HepG2 (cell line): Measurements from ENCODE around the gene KCNQ1OT1. TPM values are rescaled to one million over a fixed set of nuclear protein-coding genes. Genes with fewer than 3 reads are reported as not detected.

Source experiments
- ATAD3A ChIP-seq: sonication (generic); formaldehyde crosslinking; IDR thresholded peaks from 2 replicates; pipeline ENCODE4 v1.4.0; 2020; ENCODE audit warnings: missing genetic modification reagents
- HMGXB3 ChIP-seq: sonication (generic); formaldehyde crosslinking; IDR thresholded peaks from 2 replicates; pipeline ENCODE4 v1.4.0; 2020; ENCODE audit warnings: missing genetic modification reagents, borderline replicate concordance
- SIN3B ChIP-seq: fragments of 150-350 bp; IDR thresholded peaks from 2 replicates; pipeline ENCODE4 v1.6.1; 2014; ENCODE audit warnings: low read length
- SP1 ChIP-seq, 2 experiments: fragments of 450-650 bp in 1 of 2; sonication (generic) in 1 of 2; formaldehyde crosslinking in 1 of 2; IDR thresholded peaks; 2 replicates each; pipeline versions ENCODE4 v1.4.0 to v1.6.1; 2016 to 2020; ENCODE audit warnings: missing genetic modification reagents in 1 of 2
- TMF1 ChIP-seq: sonication (generic); formaldehyde crosslinking; IDR thresholded peaks from 2 replicates; pipeline ENCODE4 v1.8.1; 2022; ENCODE audit warnings: low read depth, missing genetic modification reagents
- polyA plus RNA-seq, 8 experiments: library from polyadenylated mRNA; depleted of rRNA in 3 of 8; stranded (reverse) in 7 of 8; unstranded in 1 of 8; fragments of >200 nt; fragmentation: Illumina TruSeq in 4 of 8; extraction: Trizol in 4 of 8; gene quantifications; 2 replicates each; pipeline versions ENCODE4 v1.2.1 to v1.2.3, GENCODE V29; 2011 to 2016; ENCODE audit warnings: low read depth in 4 of 8, missing spikeins in 1 of 8, mixed read lengths in 1 of 8; ENCODE audit not compliant: insufficient read depth in 1 of 8
- total RNA-seq, 5 experiments: library from RNA; depleted of rRNA; stranded (reverse); fragments of >200 nt; fragmentation: Illumina TruSeq; extraction: Trizol; gene quantifications; 2 replicates each; pipeline ENCODE4 v1.2.3, GENCODE V29; 2016; ENCODE audit warnings: low read depth in 1 of 5
- TF ChIP-seq, protein P1 (sequence below): sonication (generic); formaldehyde crosslinking; IDR thresholded peaks from 2 replicates; pipeline ENCODE4 v1.9.0; 2021; ENCODE audit warnings: mild to moderate bottlenecking, missing genetic modification reagents
- TF ChIP-seq, protein P2 (sequence below): sonication (generic); formaldehyde crosslinking; IDR thresholded peaks from 2 replicates; pipeline ENCODE4 v1.4.0; 2020; ENCODE audit warnings: mild to moderate bottlenecking, missing genetic modification reagents
- TF ChIP-seq, protein P3 (sequence below): sonication (generic); formaldehyde crosslinking; IDR thresholded peaks from 2 replicates; pipeline ENCODE4 v1.4.0; 2020; ENCODE audit warnings: mild to moderate bottlenecking, missing genetic modification reagents, borderline replicate concordance

The KCNQ1OT1 gene
- total and polyA plus RNA-seq, 2 of the 13 experiments (the other 11 are each of a cell fraction or from before 2014, with no cell fraction given) = 1.3 to 18.9 TPM

- TF ChIP-seq, protein P1, sequence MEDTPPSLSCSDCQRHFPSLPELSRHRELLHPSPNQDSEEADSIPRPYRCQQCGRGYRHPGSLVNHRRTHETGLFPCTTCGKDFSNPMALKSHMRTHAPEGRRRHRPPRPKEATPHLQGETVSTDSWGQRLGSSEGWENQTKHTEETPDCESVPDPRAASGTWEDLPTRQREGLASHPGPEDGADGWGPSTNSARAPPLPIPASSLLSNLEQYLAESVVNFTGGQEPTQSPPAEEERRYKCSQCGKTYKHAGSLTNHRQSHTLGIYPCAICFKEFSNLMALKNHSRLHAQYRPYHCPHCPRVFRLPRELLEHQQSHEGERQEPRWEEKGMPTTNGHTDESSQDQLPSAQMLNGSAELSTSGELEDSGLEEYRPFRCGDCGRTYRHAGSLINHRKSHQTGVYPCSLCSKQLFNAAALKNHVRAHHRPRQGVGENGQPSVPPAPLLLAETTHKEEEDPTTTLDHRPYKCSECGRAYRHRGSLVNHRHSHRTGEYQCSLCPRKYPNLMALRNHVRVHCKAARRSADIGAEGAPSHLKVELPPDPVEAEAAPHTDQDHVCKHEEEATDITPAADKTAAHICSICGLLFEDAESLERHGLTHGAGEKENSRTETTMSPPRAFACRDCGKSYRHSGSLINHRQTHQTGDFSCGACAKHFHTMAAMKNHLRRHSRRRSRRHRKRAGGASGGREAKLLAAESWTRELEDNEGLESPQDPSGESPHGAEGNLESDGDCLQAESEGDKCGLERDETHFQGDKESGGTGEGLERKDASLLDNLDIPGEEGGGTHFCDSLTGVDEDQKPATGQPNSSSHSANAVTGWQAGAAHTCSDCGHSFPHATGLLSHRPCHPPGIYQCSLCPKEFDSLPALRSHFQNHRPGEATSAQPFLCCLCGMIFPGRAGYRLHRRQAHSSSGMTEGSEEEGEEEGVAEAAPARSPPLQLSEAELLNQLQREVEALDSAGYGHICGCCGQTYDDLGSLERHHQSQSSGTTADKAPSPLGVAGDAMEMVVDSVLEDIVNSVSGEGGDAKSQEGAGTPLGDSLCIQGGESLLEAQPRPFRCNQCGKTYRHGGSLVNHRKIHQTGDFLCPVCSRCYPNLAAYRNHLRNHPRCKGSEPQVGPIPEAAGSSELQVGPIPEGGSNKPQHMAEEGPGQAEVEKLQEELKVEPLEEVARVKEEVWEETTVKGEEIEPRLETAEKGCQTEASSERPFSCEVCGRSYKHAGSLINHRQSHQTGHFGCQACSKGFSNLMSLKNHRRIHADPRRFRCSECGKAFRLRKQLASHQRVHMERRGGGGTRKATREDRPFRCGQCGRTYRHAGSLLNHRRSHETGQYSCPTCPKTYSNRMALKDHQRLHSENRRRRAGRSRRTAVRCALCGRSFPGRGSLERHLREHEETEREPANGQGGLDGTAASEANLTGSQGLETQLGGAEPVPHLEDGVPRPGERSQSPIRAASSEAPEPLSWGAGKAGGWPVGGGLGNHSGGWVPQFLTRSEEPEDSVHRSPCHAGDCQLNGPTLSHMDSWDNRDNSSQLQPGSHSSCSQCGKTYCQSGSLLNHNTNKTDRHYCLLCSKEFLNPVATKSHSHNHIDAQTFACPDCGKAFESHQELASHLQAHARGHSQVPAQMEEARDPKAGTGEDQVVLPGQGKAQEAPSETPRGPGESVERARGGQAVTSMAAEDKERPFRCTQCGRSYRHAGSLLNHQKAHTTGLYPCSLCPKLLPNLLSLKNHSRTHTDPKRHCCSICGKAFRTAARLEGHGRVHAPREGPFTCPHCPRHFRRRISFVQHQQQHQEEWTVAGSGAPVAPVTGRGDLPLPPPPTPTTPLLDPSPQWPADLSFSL (CRISPR knock-in tag) = no peak
- TF ChIP-seq HMGXB3 (CRISPR knock-in tag) (0 out of 2 replicates have a peak, but pooled peaks have one; percentile 31), SP1 (IDR thresholded peaks at IDR 0.05) (no peak), SP1 (CRISPR knock-in tag; IDR thresholded peaks at IDR 0.05) (no peak), SIN3B (no peak), TMF1 (CRISPR knock-in tag) (peak; percentile 59; the same call in 1 of the 2 replicates), ATAD3A (CRISPR knock-in tag) (no peak)
- TF ChIP-seq, protein P2, sequence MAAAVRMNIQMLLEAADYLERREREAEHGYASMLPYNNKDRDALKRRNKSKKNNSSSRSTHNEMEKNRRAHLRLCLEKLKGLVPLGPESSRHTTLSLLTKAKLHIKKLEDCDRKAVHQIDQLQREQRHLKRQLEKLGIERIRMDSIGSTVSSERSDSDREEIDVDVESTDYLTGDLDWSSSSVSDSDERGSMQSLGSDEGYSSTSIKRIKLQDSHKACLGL (CRISPR knock-in tag) = 0 out of 2 replicates have a peak, but pooled peaks have one; percentile 22
- TF ChIP-seq, protein P3, sequence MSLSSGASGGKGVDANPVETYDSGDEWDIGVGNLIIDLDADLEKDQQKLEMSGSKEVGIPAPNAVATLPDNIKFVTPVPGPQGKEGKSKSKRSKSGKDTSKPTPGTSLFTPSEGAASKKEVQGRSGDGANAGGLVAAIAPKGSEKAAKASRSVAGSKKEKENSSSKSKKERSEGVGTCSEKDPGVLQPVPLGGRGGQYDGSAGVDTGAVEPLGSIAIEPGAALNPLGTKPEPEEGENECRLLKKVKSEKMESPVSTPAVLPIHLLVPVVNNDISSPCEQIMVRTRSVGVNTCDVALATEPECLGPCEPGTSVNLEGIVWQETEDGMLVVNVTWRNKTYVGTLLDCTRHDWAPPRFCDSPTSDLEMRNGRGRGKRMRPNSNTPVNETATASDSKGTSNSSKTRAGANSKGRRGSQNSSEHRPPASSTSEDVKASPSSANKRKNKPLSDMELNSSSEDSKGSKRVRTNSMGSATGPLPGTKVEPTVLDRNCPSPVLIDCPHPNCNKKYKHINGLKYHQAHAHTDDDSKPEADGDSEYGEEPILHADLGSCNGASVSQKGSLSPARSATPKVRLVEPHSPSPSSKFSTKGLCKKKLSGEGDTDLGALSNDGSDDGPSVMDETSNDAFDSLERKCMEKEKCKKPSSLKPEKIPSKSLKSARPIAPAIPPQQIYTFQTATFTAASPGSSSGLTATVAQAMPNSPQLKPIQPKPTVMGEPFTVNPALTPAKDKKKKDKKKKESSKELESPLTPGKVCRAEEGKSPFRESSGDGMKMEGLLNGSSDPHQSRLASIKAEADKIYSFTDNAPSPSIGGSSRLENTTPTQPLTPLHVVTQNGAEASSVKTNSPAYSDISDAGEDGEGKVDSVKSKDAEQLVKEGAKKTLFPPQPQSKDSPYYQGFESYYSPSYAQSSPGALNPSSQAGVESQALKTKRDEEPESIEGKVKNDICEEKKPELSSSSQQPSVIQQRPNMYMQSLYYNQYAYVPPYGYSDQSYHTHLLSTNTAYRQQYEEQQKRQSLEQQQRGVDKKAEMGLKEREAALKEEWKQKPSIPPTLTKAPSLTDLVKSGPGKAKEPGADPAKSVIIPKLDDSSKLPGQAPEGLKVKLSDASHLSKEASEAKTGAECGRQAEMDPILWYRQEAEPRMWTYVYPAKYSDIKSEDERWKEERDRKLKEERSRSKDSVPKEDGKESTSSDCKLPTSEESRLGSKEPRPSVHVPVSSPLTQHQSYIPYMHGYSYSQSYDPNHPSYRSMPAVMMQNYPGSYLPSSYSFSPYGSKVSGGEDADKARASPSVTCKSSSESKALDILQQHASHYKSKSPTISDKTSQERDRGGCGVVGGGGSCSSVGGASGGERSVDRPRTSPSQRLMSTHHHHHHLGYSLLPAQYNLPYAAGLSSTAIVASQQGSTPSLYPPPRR (CRISPR knock-in tag) = 0 out of 2 replicates have a peak, but pooled peaks have one; percentile 21
These were observed 137.9 kb downstream of the KCNQ1OT1 start (continued) for GRCh38 chr11:2561696-2562581.
